Measurements from ENCODE around the gene TSC22D2.

DNA sequence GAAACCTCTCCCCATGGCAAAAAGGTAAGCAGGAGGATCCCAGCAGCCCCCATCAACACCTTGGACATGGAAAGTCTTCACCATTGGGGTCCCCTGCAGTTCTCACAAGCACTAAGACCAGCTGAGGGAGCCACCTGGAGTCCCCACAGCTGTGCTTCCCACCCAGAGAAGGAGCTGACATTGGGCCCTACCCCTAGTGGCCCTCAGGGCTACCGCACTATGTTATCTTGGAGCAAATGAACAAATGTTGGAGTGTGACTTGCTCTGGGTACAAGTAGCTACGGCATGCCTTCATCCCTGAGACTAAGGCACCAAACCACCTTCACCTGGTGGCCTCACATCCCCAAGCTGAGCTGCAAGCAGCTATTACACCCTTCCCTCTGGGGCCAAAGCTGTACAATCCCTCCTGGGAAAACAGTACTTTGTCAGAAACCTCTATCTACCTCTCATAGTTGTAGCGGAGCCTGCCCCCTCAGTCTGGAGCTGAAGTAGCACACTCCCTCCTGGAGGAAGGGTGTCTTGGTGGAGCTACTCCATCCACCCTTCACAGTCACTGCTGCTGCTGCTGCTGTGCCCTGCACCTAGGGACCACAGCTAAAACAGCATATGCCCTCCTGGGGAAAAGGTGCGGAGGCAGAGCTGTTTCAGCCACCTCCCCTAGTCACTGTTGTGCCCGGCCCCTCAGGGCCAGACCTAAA, 95.5 kb downstream of the TSC22D2 start:
- TF ChIP-seq, protein P1, sequence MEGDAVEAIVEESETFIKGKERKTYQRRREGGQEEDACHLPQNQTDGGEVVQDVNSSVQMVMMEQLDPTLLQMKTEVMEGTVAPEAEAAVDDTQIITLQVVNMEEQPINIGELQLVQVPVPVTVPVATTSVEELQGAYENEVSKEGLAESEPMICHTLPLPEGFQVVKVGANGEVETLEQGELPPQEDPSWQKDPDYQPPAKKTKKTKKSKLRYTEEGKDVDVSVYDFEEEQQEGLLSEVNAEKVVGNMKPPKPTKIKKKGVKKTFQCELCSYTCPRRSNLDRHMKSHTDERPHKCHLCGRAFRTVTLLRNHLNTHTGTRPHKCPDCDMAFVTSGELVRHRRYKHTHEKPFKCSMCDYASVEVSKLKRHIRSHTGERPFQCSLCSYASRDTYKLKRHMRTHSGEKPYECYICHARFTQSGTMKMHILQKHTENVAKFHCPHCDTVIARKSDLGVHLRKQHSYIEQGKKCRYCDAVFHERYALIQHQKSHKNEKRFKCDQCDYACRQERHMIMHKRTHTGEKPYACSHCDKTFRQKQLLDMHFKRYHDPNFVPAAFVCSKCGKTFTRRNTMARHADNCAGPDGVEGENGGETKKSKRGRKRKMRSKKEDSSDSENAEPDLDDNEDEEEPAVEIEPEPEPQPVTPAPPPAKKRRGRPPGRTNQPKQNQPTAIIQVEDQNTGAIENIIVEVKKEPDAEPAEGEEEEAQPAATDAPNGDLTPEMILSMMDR (IDR thresholded peaks at IDR 0.05): no peak
- TF ChIP-seq POLR2A (IDR thresholded peaks at IDR 0.05): no peak

All from tibial nerve (tissue), 3 donors.